CD4-positive, alpha-beta T cell (primary cell): ENCODE data around the gene ESR1. TPM values are rescaled to one million over a fixed set of nuclear protein-coding genes. Genes with fewer than 3 reads are reported as not detected.
A peak's percentile ranks its signal among the peaks of the same experiment; 100 is the strongest.

Experiments used
- ATAC-seq: fragments of 200-7000 bp; cut with Tn5 transposase; one replicate; pipeline ENCODE4 v1.10.0; 2022; ENCODE audit warnings: mild to moderate bottlenecking; ENCODE audit not compliant: poor library complexity
- CTCF ChIA-PET: fragments of 350-600 bp; sonication (Branson Sonifier 250); formaldehyde crosslinking; loops from one replicate; lab custom pipeline; 2021; ENCODE audit warnings: antibody characterized with exemption, inconsistent platforms; lab: Charles Lee
- POLR2A ChIA-PET: fragments of 350-600 bp; sonication (Branson Sonifier 250); formaldehyde crosslinking; loops from one replicate; lab custom pipeline; 2021; ENCODE audit warnings: antibody characterized with exemption, inconsistent platforms; lab: Charles Lee
- DNase-seq, 14 experiments: peaks; one replicate each; pipeline ENCODE4 v3.0.0-alpha.2; 2013 to 2020; ENCODE audit warnings: mixed read lengths in 2 of 14
- H3K27ac ChIP-seq, 2 donors: one replicate each; pipeline versions ENCODE4 v1.5.1 to v1.7.0; 2013; ENCODE audit warnings: low read length in 2 of 2, low read depth in 1 of 2, mild to moderate bottlenecking in 1 of 2
- H3K27me3 ChIP-seq, 2 experiments: 1 replicate in 1 of 2; 2 replicates in 1 of 2; pipeline versions ENCODE4 v1.6.1 to v1.7.0; 2013; ENCODE audit warnings: low read length in 2 of 2, control low read depth in 1 of 2, mild to moderate bottlenecking in 1 of 2, moderate library complexity in 1 of 2; ENCODE audit not compliant: insufficient read depth in 2 of 2, control insufficient read depth in 1 of 2
- H3K36me3 ChIP-seq: one replicate; pipeline ENCODE4 v1.6.1; 2013; ENCODE audit warnings: low read length, control low read depth; ENCODE audit not compliant: insufficient read depth
- H3K4me1 ChIP-seq: one replicate; pipeline ENCODE4 v1.6.1; 2013; ENCODE audit warnings: low read length, control low read depth; ENCODE audit not compliant: insufficient read depth
- H3K4me3 ChIP-seq: one replicate; pipeline ENCODE4 v1.5.1; 2013; ENCODE audit warnings: mild to moderate bottlenecking, low read length, moderate library complexity
- H3K9me3 ChIP-seq, 2 experiments: 1 replicate in 1 of 2; 2 replicates in 1 of 2; pipeline versions ENCODE4 v1.6.1 to v1.7.0; 2013; ENCODE audit warnings: low read length in 2 of 2, mild to moderate bottlenecking in 2 of 2, control low read depth in 1 of 2, moderate library complexity in 1 of 2; ENCODE audit not compliant: control insufficient read depth in 1 of 2, insufficient read depth in 1 of 2
- H3K27ac Mint-ChIP-seq: one replicate; pipeline ENCODE4 v1.8.0; 2020; ENCODE audit warnings: mixed read lengths
- H3K27me3 Mint-ChIP-seq: one replicate; pipeline ENCODE4 v1.8.0; 2021; ENCODE audit warnings: mixed read lengths
- H3K36me3 Mint-ChIP-seq: one replicate; pipeline ENCODE4 v1.8.0; 2021; ENCODE audit warnings: low read depth, mixed read lengths
- H3K4me1 Mint-ChIP-seq: one replicate; pipeline ENCODE4 v1.8.0; 2021; ENCODE audit warnings: low read depth, mixed read lengths
- H3K4me3 Mint-ChIP-seq: one replicate; pipeline ENCODE4 v1.8.0; 2020; ENCODE audit warnings: mild to moderate bottlenecking, mixed read lengths
- H3K9me3 Mint-ChIP-seq: one replicate; pipeline ENCODE4 v1.8.0; 2020; ENCODE audit warnings: mixed read lengths
- intact Hi-C, 2 experiments: fragments of 100-400 bp; cut with DNase I in 1 of 2; cut with micrococcal nuclease in 1 of 2; formaldehyde crosslinking; loops; one replicate each; pipeline versions ENCODE4 v1.15.1 to v1.9.0; 2023 to 2025; cut with DNase I, micrococcal nuclease
- total RNA-seq, 174 experiments: library from RNA in 2 of 174; stranded (reverse) in 2 of 174; gene quantifications; one replicate each; pipeline ENCODE4 v1.2.3 and lab custom pipeline; 2021 to 2026
- TF ChIP-seq, protein P1 (sequence below): fragments of 200-600 bp; IDR thresholded peaks from one replicate; pipeline ENCODE4 v1.8.0; 2022; ENCODE audit warnings: antibody characterized with exemption, mild to moderate bottlenecking

ESR1 gene
- total RNA-seq, 2 experiments from 2014 or later: 2.6 to 2.8 TPM

- ChIA-PET POLR2A (interaction anchor here (0.6 kb wide), 1 partner anchor 1285 kb away, joined by 3 read pairs; the partner anchor contains the start of gene MTHFD1L), CTCF (no interaction called here)
- no peaks in the 10 kb centered on the region for H3K9me3 ChIP-seq
- H3K27me3 Mint-ChIP-seq: no peaks in the 10 kb centered on the region
- intact Hi-C loops: no loop called here
- DNase-seq: no peak
- TF ChIP-seq, protein P1, sequence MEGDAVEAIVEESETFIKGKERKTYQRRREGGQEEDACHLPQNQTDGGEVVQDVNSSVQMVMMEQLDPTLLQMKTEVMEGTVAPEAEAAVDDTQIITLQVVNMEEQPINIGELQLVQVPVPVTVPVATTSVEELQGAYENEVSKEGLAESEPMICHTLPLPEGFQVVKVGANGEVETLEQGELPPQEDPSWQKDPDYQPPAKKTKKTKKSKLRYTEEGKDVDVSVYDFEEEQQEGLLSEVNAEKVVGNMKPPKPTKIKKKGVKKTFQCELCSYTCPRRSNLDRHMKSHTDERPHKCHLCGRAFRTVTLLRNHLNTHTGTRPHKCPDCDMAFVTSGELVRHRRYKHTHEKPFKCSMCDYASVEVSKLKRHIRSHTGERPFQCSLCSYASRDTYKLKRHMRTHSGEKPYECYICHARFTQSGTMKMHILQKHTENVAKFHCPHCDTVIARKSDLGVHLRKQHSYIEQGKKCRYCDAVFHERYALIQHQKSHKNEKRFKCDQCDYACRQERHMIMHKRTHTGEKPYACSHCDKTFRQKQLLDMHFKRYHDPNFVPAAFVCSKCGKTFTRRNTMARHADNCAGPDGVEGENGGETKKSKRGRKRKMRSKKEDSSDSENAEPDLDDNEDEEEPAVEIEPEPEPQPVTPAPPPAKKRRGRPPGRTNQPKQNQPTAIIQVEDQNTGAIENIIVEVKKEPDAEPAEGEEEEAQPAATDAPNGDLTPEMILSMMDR: no peak
- H3K27ac ChIP-seq: no peak overlapping the region
- no peaks in the 10 kb centered on the region for H3K4me1 ChIP-seq
- no peaks in the 10 kb centered on the region for H3K4me1 Mint-ChIP-seq
- peak overlapping the region; percentile 39 for H3K27ac Mint-ChIP-seq
- no peak for ATAC-seq
- peaks cover 95% of the 10 kb centered on the region for H3K36me3 Mint-ChIP-seq
- H3K27me3 ChIP-seq: no peaks in the 10 kb centered on the region
- peaks cover 100% of the 10 kb centered on the region for H3K36me3 ChIP-seq
- no peaks in the 10 kb centered on the region for H3K9me3 Mint-ChIP-seq
- H3K4me3 Mint-ChIP-seq: no peak overlapping the region
- H3K4me3 ChIP-seq: no peak overlapping the region
Observed at GRCh38 chr6:152150196-152150595, 342.7 kb downstream of the ESR1 start.

- ChIA-PET POLR2A (interaction anchor here (2.3 kb wide), 1 partner anchor 15 kb away, joined by 13 read pairs; no protein-coding TSS in a partner anchor), CTCF (no interaction called here)
- Histone ChIP-seq H3K27ac (no peak overlapping the region), H3K27me3 (no peaks in the 10 kb centered on the region), H3K4me3 (no peak overlapping the region), H3K9me3 (no peaks in the 10 kb centered on the region), H3K4me1 (no peaks in the 10 kb centered on the region), H3K36me3 (peaks cover 99% of the 10 kb centered on the region)
- Mint-ChIP-seq H3K27me3 (no peaks in the 10 kb centered on the region), H3K4me1 (no peaks in the 10 kb centered on the region), H3K9me3 (no peaks in the 10 kb centered on the region), H3K4me3 (no peak overlapping the region), H3K27ac (peak overlapping the region; percentile 47), H3K36me3 (peaks cover 96% of the 10 kb centered on the region)
- intact Hi-C loops: no loop called here
- TF ChIP-seq, protein P1: no peak
- DNase-seq (no peak), ATAC-seq (no peak)
Observed at GRCh38 chr6:152151920-152152319, 344.4 kb downstream of the ESR1 start.

- H3K36me3 Mint-ChIP-seq: peaks cover 92% of the 10 kb centered on the region
- CTCF ChIA-PET: interaction anchor here (1.7 kb wide), 1 partner anchor 80 kb away, joined by 3 read pairs; no protein-coding TSS in a partner anchor
- no peaks in the 10 kb centered on the region for H3K9me3 Mint-ChIP-seq
- POLR2A ChIA-PET: interaction anchor here (2.6 kb wide), 1 partner anchor 30 kb away, joined by 15 read pairs; no protein-coding TSS in a partner anchor
- H3K27ac Mint-ChIP-seq: no peak overlapping the region
- Histone ChIP-seq H3K4me3 (no peak overlapping the region), H3K27me3 (no peaks in the 10 kb centered on the region), H3K36me3 (peaks cover 88% of the 10 kb centered on the region), H3K9me3 (no peaks in the 10 kb centered on the region), H3K4me1 (no peaks in the 10 kb centered on the region), H3K27ac (no peak overlapping the region)
- TF ChIP-seq, protein P1: no peak
- ATAC-seq (no peak), DNase-seq (no peak)
- H3K27me3 Mint-ChIP-seq: no peaks in the 10 kb centered on the region
- intact Hi-C loops: loop anchor here in 1 of 2 experiments (5.0 kb wide), 1 partner anchor 88 kb away; no protein-coding TSS in a partner anchor
- no peak overlapping the region for H3K4me3 Mint-ChIP-seq
- H3K4me1 Mint-ChIP-seq: no peaks in the 10 kb centered on the region
Observed at GRCh38 chr6:152154559-152155356, 347.3 kb downstream of the ESR1 start.
